GM18858 (cell line): ENCODE results near the gene LLPH.

Experiments used
- ATAC-seq: cut with Tn5 transposase; IDR thresholded peaks from one replicate; pipeline ENCODE4 v1.9.1; 2021; ENCODE audit not compliant: unreplicated experiment

LLPH gene

DNA sequence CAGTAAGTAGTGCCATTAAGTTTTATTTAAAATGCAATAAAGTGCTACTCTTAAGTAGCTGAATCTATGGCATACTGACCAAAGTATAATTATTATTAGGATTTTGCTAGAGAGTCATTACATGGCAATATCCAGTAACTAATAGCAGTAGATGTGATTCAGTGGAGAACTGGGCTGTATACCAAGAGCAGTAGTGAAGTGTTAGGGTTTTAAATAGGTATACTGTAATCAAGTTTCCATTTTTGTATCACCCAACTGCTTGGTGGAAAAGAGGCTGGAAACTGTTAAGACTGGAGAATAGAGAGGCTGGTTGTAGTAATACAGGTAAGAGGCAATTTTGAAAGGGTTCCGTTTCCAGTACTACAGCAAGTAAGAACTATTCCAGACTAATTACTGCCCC, 13.3 kb upstream of the LLPH start:
- no peak for ATAC-seq

DNA sequence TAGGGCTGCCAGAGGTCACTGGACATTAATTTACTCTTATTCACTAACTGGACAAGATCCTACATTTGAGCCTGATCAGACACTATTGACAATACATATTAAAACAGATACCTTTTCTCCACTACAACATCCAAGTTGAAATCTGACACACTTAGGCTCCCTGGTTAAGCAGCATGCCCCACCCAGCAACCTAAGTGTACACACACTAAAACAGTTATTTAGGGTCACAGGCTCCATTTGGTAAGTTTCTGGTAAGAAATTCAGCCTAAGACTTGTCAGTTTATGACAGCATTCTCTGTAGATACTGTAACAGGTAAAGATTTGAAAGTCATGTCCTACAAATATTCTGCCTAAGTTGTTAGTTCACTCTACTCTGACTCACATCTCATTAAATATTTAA, 12.3 kb upstream of the LLPH start:
- no peak for ATAC-seq

- no peak for ATAC-seq
These were observed 10.7 kb upstream of the LLPH start for GRCh38 chr12:66141299-66141698.

DNA sequence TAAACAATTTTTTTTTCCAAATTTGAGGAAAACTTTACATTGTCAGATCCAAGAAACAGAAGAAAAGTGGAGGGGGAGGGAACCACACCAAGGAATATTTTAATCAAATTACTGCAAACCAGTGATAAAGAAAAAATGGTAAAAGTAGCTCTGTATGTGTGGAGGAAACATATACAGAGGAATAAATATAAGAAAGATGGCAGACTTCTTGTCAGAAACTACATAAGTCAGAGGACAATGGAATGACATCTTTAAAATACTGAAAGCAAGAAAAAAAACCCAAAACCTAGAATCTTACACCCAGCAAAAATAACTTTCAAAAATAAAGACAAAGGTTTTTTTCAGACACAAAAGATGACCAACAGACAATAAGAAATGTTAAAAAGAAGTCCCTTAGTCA, 10.2 kb upstream of the LLPH start:
- no peak for ATAC-seq

DNA sequence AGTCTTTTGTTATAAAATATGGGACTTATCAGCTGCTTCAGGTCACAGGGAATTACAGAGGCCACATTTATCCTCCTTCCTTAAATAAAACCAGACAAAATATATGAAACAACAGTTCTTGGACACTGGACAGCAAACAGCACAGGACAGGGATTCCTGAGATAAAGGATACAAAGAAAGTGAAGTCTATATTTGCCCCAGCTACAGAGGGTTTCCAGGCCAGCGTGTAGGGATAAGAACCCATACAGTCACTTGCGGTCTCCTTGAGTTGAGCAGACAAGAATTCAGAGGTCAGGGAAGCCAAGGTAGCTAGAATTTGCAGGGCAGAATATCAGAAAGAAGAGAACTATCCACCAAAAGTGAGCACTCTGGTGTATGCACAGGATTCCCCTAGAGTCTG, 8.8 kb upstream of the LLPH start:
- ATAC-seq: no peak

DNA sequence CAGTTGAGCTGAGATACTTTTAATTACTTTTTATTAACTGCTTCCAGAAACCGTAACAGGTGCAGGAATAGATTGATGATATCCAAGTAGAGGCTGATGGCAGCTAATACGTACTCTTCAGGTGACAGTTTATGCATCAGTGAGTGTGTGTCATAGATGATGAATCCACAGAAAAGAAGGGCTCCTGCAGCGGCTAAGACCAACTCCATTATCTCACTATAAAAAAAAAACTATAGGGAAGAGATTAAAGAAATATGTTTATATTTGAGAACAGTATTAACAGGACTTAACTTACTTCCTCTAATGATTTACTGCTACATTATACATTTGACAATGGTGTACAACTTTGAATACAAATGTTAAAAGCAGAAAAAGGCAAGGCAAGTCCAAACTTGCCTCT, 7.4 kb upstream of the LLPH start:
- no peak for ATAC-seq

GRCh38 chr12:66132408-66132807, 1.9 kb upstream of the LLPH start:
- no peak for ATAC-seq

DNA sequence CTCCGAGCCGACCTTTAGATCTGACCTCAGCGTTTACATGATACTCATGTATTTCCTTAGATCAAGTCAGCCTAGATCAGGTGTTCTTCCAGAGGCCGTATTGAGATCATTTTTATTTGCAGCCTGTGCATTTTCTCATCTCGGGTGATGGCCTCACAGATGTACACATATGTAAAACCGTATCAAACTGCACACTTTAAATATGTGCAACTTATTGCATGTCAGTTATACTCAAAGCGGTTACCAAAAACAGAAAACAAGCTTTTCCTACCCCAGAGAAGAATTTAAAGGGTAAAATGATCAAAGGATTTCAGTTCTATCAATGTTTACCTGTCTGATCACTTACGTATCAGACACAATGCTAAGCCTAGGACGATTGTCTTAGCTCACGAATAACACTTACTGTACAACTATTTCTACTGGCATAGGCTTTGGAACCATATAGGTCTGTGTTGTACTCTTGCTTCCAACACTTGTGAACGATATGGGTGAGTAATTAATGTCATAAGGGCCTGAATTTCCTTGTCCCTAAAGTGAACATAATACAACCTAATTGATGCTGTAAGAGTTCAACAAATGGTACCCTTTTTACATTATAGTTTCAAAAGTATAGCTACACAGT, 628 bp upstream of the LLPH start:
- no peak for ATAC-seq

DNA sequence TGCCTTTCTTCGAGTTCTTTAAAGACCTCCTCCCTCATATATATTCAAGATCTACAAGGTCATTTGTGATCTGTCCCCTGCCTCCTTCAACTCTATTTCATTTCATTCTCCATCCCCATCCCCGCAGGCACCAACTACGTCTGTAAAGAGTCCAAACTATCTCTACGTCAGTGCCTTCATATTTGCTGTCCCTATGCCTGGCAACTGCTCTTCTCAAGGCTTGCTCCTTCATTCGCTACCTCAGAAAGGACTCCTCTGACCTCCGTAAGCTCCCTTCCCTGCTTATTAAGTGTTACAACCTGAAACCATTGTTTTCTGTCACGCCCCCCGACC, 650 bp downstream of the LLPH start:
- ATAC-seq: no peak

DNA sequence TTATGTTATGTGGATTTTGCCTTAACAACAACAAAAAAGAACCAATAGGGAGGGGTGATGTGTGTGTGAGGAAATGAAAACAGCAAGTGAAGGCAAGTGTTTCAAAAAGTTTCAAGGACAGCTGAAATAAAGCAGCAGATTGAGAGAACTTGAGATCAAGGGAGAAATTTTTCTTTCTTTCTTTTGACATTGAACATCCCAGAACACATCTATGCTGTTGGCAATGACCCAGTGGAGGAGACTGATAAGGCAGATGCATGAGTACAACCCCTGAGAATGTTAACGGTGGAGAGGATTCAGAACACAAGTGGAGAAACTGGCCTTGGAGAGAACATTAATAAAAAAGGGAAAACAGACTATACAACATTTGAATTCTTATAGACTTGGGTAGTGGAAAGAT, 2.9 kb downstream of the LLPH start:
- no peak for ATAC-seq

GRCh38 chr12:66120477-66120876, 10.1 kb downstream of the LLPH start:
- ATAC-seq: no peak

DNA sequence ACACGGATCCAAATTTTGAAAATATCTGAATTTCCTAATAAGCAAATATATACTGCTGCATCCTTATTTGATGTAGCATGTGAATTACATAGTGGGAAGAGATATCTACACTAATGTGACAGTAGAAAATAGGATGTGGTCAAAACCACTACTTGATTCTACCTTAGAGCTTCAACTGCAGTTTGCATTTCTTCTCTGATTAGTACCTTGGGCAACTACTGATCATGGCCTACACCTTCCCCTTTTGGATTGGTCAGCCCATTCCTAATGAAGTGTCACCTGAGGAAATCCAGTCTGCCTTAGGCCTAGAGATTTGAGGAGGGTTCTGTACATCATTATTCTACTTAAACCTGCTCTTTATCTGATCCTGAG, 10.7 kb downstream of the LLPH start:
- ATAC-seq: peak; percentile 61

- no peak for ATAC-seq
These were observed 11.2 kb downstream of the LLPH start for GRCh38 chr12:66119229-66119869.

DNA sequence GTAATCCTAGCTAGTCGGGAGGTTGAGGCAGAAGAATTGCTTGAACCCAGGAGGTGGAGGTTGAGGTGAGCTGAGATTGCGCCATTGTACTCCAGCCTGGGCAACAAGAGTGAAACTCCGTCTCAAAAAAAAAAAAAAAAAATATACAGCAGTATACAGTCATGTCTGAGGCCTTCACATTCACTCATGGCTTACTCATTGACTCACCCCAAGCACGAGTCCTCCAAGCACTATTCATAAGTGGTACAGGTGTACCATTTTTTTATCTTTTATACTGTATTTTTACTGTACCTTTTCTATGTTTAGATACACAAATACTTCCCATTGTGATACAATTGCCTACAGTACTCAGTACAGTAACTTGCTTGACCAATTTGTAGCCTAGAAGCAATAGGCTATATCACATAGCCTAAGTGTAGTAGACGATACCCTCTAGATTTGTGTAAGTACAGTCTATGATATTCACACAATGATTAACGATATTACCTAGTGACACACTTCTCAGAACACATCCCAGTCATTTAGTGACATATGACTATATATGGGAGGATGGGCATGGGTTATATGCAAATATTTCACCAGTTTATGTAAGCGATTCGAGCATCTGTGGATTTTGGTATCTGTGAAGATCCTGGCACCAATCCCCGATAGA, 12.2 kb downstream of the LLPH start:
- no peak for ATAC-seq

GRCh38 chr12:66117242-66117641, 13.3 kb downstream of the LLPH start:
- ATAC-seq: no peak

GRCh38 chr12:66115071-66115600, 15.4 kb downstream of the LLPH start:
- no peak for ATAC-seq

- ATAC-seq: no peak
These were observed 17.1 kb downstream of the LLPH start for GRCh38 chr12:66113471-66113870.

DNA sequence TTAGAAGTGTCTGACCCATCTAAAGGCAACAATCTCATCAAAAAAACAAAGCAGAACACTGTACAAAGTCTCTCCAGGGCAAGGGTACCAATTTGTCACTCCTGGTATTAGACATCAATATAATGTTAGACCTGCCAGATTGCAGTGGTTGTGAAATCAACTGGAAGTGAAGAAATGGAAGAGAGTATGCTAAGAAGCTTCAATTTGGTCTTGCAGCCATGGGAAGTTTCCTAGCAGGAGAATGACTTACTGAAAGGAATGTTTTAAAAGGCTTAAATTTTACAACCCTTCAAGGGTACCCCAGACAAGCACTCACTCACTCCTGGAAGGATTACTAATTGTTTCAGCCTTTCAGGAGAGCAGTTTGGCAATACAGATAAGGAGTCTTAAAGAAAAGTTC, 18.9 kb downstream of the LLPH start:
- ATAC-seq: no peak

- ATAC-seq: no peak
These were observed 21.5 kb downstream of the LLPH start for GRCh38 chr12:66109056-66109455.

- no peak for ATAC-seq
These were observed 22.2 kb downstream of the LLPH start for GRCh38 chr12:66108386-66108785.

DNA sequence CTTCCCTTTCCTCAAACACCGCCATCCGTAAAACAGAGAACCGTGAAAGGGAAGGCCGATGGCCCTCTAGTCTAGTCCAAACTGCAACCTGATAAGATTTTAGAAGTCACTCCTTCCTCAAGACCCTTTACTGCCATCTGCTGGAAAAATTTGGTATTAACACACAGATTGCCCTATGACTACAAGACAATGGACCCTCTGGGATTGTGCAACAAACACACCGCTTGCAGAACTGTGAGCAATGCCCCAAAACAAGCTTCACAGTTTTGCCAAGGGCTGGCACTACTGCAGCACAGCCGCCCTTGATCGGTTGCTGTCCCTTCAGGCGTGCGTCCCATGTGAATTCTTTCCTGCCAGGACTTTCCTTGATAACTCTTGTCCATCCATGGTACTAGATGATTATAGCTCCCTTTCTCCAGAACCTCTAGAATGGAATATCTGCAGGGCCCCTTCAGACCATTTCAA, 23.1 kb downstream of the LLPH start:
- peak; percentile 91 for ATAC-seq
